LNCaP clone FGC (cell line): ENCODE data around the gene OR8G5.

Source experiments
- DNase-seq: peaks from one replicate; pipeline ENCODE4 v3.0.0-alpha.2; 2011; ENCODE audit warnings: low read depth
- H3K4me3 ChIP-seq: 2 replicates; pipeline ENCODE4 v1.5.1; 2011; ENCODE audit warnings: mild to moderate bottlenecking, low read depth, low read length, control low read depth
- CTCF ChIP-seq: IDR thresholded peaks from 2 replicates; pipeline ENCODE4 v1.5.1; 2012; ENCODE audit warnings: mild to moderate bottlenecking; ENCODE audit not compliant: control insufficient read depth, insufficient read depth; ENCODE audit errors: extremely low read depth

The OR8G5 gene

GRCh38 chr11:124274000-124274399 lies 17.8 kb downstream of the OR8G5 start:
- no peak for DNase-seq
- TF ChIP-seq CTCF, result no peak
- no peak overlapping the region for H3K4me3 ChIP-seq

GRCh38 chr11:124276081-124276480 lies 19.9 kb downstream of the OR8G5 start:
- no peak for TF ChIP-seq CTCF
- DNase-seq, result no peak
- no peak overlapping the region for H3K4me3 ChIP-seq

GRCh38 chr11:124277207-124277606 lies 21.0 kb downstream of the OR8G5 start:
- no peak for DNase-seq
- no peak overlapping the region for H3K4me3 ChIP-seq
- TF ChIP-seq CTCF, result no peak

GRCh38 chr11:124277804-124278203 lies 21.6 kb downstream of the OR8G5 start:
- no peak overlapping the region for H3K4me3 ChIP-seq
- DNase-seq, result no peak
- peak; percentile 16; the same call in 1 of the 2 replicates for TF ChIP-seq CTCF

GRCh38 chr11:124278261-124278660 lies 22.1 kb downstream of the OR8G5 start:
- TF ChIP-seq CTCF, result no peak
- H3K4me3 ChIP-seq, result no peak overlapping the region
- no peak for DNase-seq

GRCh38 chr11:124285610-124286344 lies 29.6 kb downstream of the OR8G5 start:
- peak; percentile 53 for DNase-seq
- TF ChIP-seq CTCF, result no peak
- no peak overlapping the region for H3K4me3 ChIP-seq

GRCh38 chr11:124294687-124295086 lies 38.5 kb downstream of the OR8G5 start:
- TF ChIP-seq CTCF, result no peak
- no peak overlapping the region for H3K4me3 ChIP-seq
- DNase-seq, result no peak
